K562 (cell line): ENCODE measurements around the gene AJM1. TPM values are rescaled to one million over a fixed set of nuclear protein-coding genes. Genes with fewer than 3 reads are reported as not detected.

Experiments used
- ARID1B ChIP-seq: fragments of 450-650 bp; IDR thresholded peaks from 2 replicates; pipeline ENCODE4 v1.6.1; 2016; ENCODE audit warnings: antibody characterized with exemption, mild to moderate bottlenecking, inconsistent platforms
- BCL6 ChIP-seq: fragments of 250-450 bp; sonication (Bioruptor Pico); IDR thresholded peaks from 2 replicates; pipeline ENCODE4 v1.4.0; 2020
- E2F3 ChIP-seq: fragments of 250-450 bp; sonication (Bioruptor Pico); IDR thresholded peaks from 2 replicates; pipeline ENCODE4 v1.4.0; 2020; ENCODE audit warnings: mild to moderate bottlenecking
- KDM1A ChIP-seq, 2 experiments: fragments of 450-650 bp; IDR thresholded peaks; 2 replicates each; pipeline ENCODE4 v1.6.1; 2016; ENCODE audit warnings: mild to moderate bottlenecking in 2 of 2
- MEF2A ChIP-seq: IDR thresholded peaks from 2 replicates; pipeline ENCODE4 v1.6.1; 2011; ENCODE audit warnings: low read depth, mild to moderate bottlenecking, low read length, moderate library complexity; ENCODE audit not compliant: control insufficient read depth
- NFIX ChIP-seq: fragments of 250-450 bp; sonication (Bioruptor Pico); IDR thresholded peaks from 2 replicates; pipeline ENCODE4 v1.4.0; 2020; ENCODE audit warnings: low read depth, mild to moderate bottlenecking, moderate library complexity
- THRAP3 ChIP-seq: fragments of 450-650 bp; IDR thresholded peaks from 2 replicates; pipeline ENCODE4 v1.6.1; 2016; ENCODE audit warnings: mild to moderate bottlenecking, inconsistent platforms, borderline replicate concordance
- XRCC5 ChIP-seq: fragments of 200-400 bp; formaldehyde crosslinking; IDR thresholded peaks from 2 replicates; pipeline ENCODE4 v1.6.1; 2017; ENCODE audit warnings: low read depth, mild to moderate bottlenecking, low read length
- ZNF347 ChIP-seq: fragments of 450-650 bp; formaldehyde crosslinking; IDR thresholded peaks from 2 replicates; pipeline ENCODE4 v1.4.0; 2020; ENCODE audit warnings: low read depth, mild to moderate bottlenecking, moderate library complexity
- ZNF507 ChIP-seq: conservative IDR thresholded peaks from 2 replicates; pipeline ENCODE4 v1.6.1; 2017; ENCODE audit warnings: missing genetic modification characterization, missing compliant biosample characterization
- polyA plus RNA-seq, 8 experiments: library from polyadenylated mRNA; depleted of rRNA in 4 of 8; stranded (reverse) in 5 of 8; unstranded in 3 of 8; fragments of >200 nt; fragmentation: Nextera tagmentation in 2 of 8; fragmentation: Illumina TruSeq in 1 of 8; extraction: Ambion mirVana in 2 of 8; extraction: Trizol in 1 of 8; gene quantifications; 2 replicates each; pipeline versions ENCODE4 v1.2.1 to v1.2.3, GENCODE V29; 2011 to 2014; ENCODE audit warnings: inconsistent platforms in 1 of 8, missing spikeins in 1 of 8
- total RNA-seq, 7 experiments: library from RNA; depleted of rRNA in 6 of 7; stranded (reverse); fragments of >200 nt in 6 of 7; fragmentation: Illumina TruSeq in 2 of 7; extraction: Trizol in 2 of 7; gene quantifications; 2 replicates each; pipeline versions ENCODE4 v1.2.1 to v1.2.3, GENCODE V29; 2011 to 2021; ENCODE audit warnings: low replicate concordance in 1 of 7
- TF ChIP-seq, protein P1 (sequence below), 2 experiments: fragments of 450-650 bp in 1 of 2; sonication (generic) in 1 of 2; formaldehyde crosslinking in 1 of 2; IDR thresholded peaks in 1 of 2; conservative IDR thresholded peaks in 1 of 2; 2 replicates each; pipeline versions ENCODE4 v1.6.1 to v1.8.1; 2016 to 2023; ENCODE audit warnings: mild to moderate bottlenecking in 2 of 2, moderate library complexity in 2 of 2, inconsistent platforms in 1 of 2, missing genetic modification reagents in 1 of 2
- TF ChIP-seq, protein P2 (sequence below): fragments of 450-650 bp; IDR thresholded peaks from 2 replicates; pipeline ENCODE4 v1.7.0; 2016; ENCODE audit warnings: borderline replicate concordance
- TF ChIP-seq, protein P3 (sequence below): fragments of 450-650 bp; IDR thresholded peaks from 2 replicates; pipeline ENCODE4 v1.6.1; 2018; ENCODE audit warnings: mild to moderate bottlenecking, low read depth; ENCODE audit not compliant: partially characterized antibody
- TF ChIP-seq, protein P4 (sequence below): fragments of 250-450 bp; sonication (Bioruptor Pico); IDR thresholded peaks from 2 replicates; pipeline ENCODE4 v1.8.0; 2022; ENCODE audit warnings: moderate library complexity, mild to moderate bottlenecking, inconsistent platforms
- TF ChIP-seq, protein P5 (sequence below): sonication (generic); formaldehyde crosslinking; IDR thresholded peaks from 2 replicates; pipeline ENCODE4 v1.8.0; 2022; ENCODE audit warnings: missing genetic modification reagents, mild to moderate bottlenecking, moderate library complexity, borderline replicate concordance
- TF ChIP-seq, protein P6 (sequence below): fragments of 250-450 bp; sonication (Bioruptor Pico); IDR thresholded peaks from 2 replicates; pipeline ENCODE4 v1.8.0; 2021; ENCODE audit warnings: moderate library complexity, mild to moderate bottlenecking, inconsistent platforms

Gene AJM1
- total and polyA plus RNA-seq, 9 of the 15 experiments (the other 6 are each of a cell fraction or from before 2014, with no cell fraction given), result 0.01 to 3.7 (median 0.65) TPM; not detected in 1

DNA sequence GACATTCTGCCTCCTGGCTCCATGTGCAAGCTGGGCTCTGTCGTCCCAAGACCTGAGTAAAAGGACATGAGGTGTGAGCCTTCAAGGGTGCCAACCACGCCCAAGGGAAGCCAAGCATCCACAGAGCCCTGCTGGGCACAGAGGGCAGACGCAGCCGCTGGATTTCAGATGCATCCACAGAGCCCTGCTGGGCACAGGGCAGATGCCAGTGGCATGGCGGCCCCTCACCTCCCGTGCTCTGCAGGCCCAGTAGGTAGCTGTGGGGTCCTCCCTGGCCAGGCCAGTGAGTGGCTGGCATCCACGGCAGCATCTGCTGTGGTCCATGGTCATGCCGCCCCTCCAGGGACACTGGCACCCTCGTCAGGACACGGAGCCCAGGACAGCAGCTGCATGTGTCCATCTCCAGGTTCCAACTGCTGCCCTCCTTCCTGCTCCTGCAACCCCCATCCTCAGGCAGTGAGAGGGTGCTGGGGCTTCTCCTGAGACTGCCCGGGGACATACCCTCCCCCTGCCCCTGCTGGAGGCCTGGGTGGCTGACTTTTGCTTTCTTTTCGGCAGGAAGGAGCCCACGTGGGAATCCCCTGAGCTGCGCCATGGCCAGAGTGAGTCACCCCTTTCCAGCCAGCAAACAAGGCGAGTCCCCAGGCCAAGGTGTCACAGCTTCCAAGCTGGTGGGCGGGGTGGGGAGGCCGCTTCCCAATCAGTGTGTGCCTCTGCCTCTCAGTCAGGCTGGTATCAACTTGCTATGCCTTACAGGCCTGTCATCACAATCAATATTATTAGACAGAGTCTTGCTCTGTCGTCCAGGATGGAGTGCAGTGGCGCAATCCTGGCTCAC is 40.0 kb downstream of the AJM1 start (continued):
- TF ChIP-seq, protein P1, sequence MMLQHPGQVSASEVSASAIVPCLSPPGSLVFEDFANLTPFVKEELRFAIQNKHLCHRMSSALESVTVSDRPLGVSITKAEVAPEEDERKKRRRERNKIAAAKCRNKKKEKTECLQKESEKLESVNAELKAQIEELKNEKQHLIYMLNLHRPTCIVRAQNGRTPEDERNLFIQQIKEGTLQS (IDR thresholded peaks at IDR 0.05), result peak; percentile 93
- TF ChIP-seq, protein P1 (CRISPR knock-in tag; conservative IDR thresholded peaks at IDR 0.05), result peak; percentile 70; the same call in 1 of the 2 replicates
- TF ChIP-seq THRAP3 (no peak), MEF2A (no peak), NFIX (no peak), E2F3 (CRISPR knock-in tag) (no peak), ARID1B (peak; percentile 42; the same call in 1 of the 2 replicates), ZNF507 (tag) (no peak), BCL6 (no peak), XRCC5 (no peak), ZNF347 (CRISPR knock-in tag) (no peak), KDM1A (IDR thresholded peaks at IDR 0.05) (no peak; a peak in 1 of 4 replicates)
- TF ChIP-seq, protein P2, sequence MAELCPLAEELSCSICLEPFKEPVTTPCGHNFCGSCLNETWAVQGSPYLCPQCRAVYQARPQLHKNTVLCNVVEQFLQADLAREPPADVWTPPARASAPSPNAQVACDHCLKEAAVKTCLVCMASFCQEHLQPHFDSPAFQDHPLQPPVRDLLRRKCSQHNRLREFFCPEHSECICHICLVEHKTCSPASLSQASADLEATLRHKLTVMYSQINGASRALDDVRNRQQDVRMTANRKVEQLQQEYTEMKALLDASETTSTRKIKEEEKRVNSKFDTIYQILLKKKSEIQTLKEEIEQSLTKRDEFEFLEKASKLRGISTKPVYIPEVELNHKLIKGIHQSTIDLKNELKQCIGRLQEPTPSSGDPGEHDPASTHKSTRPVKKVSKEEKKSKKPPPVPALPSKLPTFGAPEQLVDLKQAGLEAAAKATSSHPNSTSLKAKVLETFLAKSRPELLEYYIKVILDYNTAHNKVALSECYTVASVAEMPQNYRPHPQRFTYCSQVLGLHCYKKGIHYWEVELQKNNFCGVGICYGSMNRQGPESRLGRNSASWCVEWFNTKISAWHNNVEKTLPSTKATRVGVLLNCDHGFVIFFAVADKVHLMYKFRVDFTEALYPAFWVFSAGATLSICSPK, result no peak
- TF ChIP-seq, protein P3, sequence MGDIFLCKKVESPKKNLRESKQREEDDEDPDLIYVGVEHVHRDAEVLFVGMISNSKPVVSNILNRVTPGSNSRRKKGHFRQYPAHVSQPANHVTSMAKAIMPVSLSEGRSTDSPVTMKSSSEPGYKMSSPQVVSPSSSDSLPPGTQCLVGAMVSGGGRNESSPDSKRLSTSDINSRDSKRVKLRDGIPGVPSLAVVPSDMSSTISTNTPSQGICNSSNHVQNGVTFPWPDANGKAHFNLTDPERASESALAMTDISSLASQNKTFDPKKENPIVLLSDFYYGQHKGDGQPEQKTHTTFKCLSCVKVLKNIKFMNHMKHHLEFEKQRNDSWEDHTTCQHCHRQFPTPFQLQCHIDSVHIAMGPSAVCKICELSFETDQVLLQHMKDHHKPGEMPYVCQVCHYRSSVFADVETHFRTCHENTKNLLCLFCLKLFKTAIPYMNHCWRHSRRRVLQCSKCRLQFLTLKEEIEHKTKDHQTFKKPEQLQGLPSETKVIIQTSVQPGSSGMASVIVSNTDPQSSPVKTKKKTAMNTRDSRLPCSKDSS, result no peak
- TF ChIP-seq, protein P4, sequence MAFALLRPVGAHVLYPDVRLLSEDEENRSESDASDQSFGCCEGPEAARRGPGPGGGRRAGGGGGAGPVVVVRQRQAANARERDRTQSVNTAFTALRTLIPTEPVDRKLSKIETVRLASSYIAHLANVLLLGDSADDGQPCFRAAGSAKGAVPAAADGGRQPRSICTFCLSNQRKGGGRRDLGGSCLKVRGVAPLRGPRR (CRISPR knock-in tag), result no peak
- TF ChIP-seq, protein P5, sequence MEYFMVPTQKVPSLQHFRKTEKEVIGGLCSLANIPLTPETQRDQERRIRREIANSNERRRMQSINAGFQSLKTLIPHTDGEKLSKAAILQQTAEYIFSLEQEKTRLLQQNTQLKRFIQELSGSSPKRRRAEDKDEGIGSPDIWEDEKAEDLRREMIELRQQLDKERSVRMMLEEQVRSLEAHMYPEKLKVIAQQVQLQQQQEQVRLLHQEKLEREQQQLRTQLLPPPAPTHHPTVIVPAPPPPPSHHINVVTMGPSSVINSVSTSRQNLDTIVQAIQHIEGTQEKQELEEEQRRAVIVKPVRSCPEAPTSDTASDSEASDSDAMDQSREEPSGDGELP (CRISPR knock-in tag), result peak; percentile 72; the same call in 1 of the 2 replicates
- TF ChIP-seq, protein P6, sequence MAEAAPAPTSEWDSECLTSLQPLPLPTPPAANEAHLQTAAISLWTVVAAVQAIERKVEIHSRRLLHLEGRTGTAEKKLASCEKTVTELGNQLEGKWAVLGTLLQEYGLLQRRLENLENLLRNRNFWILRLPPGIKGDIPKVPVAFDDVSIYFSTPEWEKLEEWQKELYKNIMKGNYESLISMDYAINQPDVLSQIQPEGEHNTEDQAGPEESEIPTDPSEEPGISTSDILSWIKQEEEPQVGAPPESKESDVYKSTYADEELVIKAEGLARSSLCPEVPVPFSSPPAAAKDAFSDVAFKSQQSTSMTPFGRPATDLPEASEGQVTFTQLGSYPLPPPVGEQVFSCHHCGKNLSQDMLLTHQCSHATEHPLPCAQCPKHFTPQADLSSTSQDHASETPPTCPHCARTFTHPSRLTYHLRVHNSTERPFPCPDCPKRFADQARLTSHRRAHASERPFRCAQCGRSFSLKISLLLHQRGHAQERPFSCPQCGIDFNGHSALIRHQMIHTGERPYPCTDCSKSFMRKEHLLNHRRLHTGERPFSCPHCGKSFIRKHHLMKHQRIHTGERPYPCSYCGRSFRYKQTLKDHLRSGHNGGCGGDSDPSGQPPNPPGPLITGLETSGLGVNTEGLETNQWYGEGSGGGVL (CRISPR knock-in tag), result no peak
